ENCODE data around the gene KANSL1.

The KANSL1 gene

GRCh38 chr17:46042925-46043324 is 150.3 kb downstream of the KANSL1 start:
- DNase-seq, result no peak
- Histone ChIP-seq H2BK120ac (ENCODE audit: low read depth, low read length) (no peak overlapping the region), H3K18ac (ENCODE audit: low read depth in 1 of 2, low read length in 2 of 2) (no peak overlapping the region), H3K36me3 (ENCODE audit: control insufficient read depth in 1 of 2, insufficient read depth in 2 of 2, low read depth in 1 of 2, low read length in 2 of 2) (peaks cover 29 to 84% of the 10 kb centered on the region in 2 experiments), H3K4me1 (ENCODE audit: control insufficient read depth, insufficient read depth, low read depth, low read length) (no peaks in the 10 kb centered on the region), H2BK15ac (ENCODE audit: low read depth, poor library complexity, severe bottlenecking) (no peak overlapping the region), H3K9me3 (ENCODE audit: control insufficient read depth, low read length) (no peaks in the 10 kb centered on the region), H3K79me1 (replicated peaks; ENCODE audit: low read length, poor library complexity, severe bottlenecking) (peaks cover 37% of the 10 kb centered on the region), H3K4me2 (ENCODE audit: low read length, poor library complexity, severe bottlenecking) (no peak overlapping the region), H2AK5ac (ENCODE audit: low read length, severe bottlenecking) (no peak overlapping the region), H2BK12ac (ENCODE audit: low read length in 2 of 2) (no peak overlapping the region), H4K8ac (ENCODE audit: low read length) (no peak overlapping the region), H2AFZ (ENCODE audit: low read depth, low read length) (no peak overlapping the region), H3K4me3 (ENCODE audit: insufficient read depth in 1 of 2, low read depth in 1 of 2, low read length in 2 of 2) (no peak overlapping the region), H3K27ac (ENCODE audit: low read length, poor library complexity, severe bottlenecking) (no peak overlapping the region), H3K27me3 (ENCODE audit: control insufficient read depth in 1 of 2, insufficient read depth in 1 of 2, low read length in 2 of 2) (no peaks in the 10 kb centered on the region), H4K91ac (ENCODE audit: low read length) (no peak overlapping the region), H3K4ac (ENCODE audit: low read depth in 1 of 2, low read length in 2 of 2) (no peak overlapping the region), H3K9ac (ENCODE audit: low read length) (peak overlapping the region; percentile 21), H3K23ac (ENCODE audit: low read length in 2 of 2) (no peak overlapping the region), H3K14ac (ENCODE audit: low read length in 2 of 2) (no peak overlapping the region), H2BK5ac (ENCODE audit: low read depth, low read length, poor library complexity, severe bottlenecking) (no peak overlapping the region)
- 89% methylated on average over 1 of the region's 3 CpGs for WGBS

- Histone ChIP-seq H3K9ac (ENCODE audit: low read length) (no peak overlapping the region), H4K91ac (ENCODE audit: low read length) (no peak overlapping the region), H2BK120ac (ENCODE audit: low read depth, low read length) (no peak overlapping the region), H3K36me3 (ENCODE audit: control insufficient read depth in 1 of 2, insufficient read depth in 2 of 2, low read depth in 1 of 2, low read length in 2 of 2) (peaks cover 25 to 85% of the 10 kb centered on the region in 2 experiments), H2BK15ac (ENCODE audit: low read depth, poor library complexity, severe bottlenecking) (no peak overlapping the region), H2BK12ac (ENCODE audit: low read length in 2 of 2) (no peak overlapping the region), H3K27me3 (ENCODE audit: control insufficient read depth in 1 of 2, insufficient read depth in 1 of 2, low read length in 2 of 2) (no peaks in the 10 kb centered on the region), H3K4me1 (ENCODE audit: control insufficient read depth, insufficient read depth, low read depth, low read length) (no peaks in the 10 kb centered on the region), H2AK5ac (ENCODE audit: low read length, severe bottlenecking) (no peak overlapping the region), H3K18ac (ENCODE audit: low read depth in 1 of 2, low read length in 2 of 2) (no peak overlapping the region), H3K14ac (ENCODE audit: low read length in 2 of 2) (no peak overlapping the region), H3K4ac (ENCODE audit: low read depth in 1 of 2, low read length in 2 of 2) (no peak overlapping the region), H3K79me1 (replicated peaks; ENCODE audit: low read length, poor library complexity, severe bottlenecking) (peaks cover 37% of the 10 kb centered on the region), H3K4me2 (ENCODE audit: low read length, poor library complexity, severe bottlenecking) (no peak overlapping the region), H2AFZ (ENCODE audit: low read depth, low read length) (no peak overlapping the region), H4K8ac (ENCODE audit: low read length) (no peak overlapping the region), H3K9me3 (ENCODE audit: control insufficient read depth, low read length) (no peaks in the 10 kb centered on the region), H2BK5ac (ENCODE audit: low read depth, low read length, poor library complexity, severe bottlenecking) (no peak overlapping the region), H3K4me3 (ENCODE audit: insufficient read depth in 1 of 2, low read depth in 1 of 2, low read length in 2 of 2) (no peak overlapping the region), H3K23ac (ENCODE audit: low read length in 2 of 2) (no peak overlapping the region), H3K27ac (ENCODE audit: low read length, poor library complexity, severe bottlenecking) (no peak overlapping the region)
- no peak for DNase-seq
- WGBS, result 92% methylated on average over 2 of the region's 2 CpGs
Measured at GRCh38 chr17:46042246-46042645, 151.0 kb downstream of the KANSL1 start.

- no peak overlapping the region for H3K9ac ChIP-seq (ENCODE audit: low read length)
- H2AFZ ChIP-seq (ENCODE audit: low read depth, low read length), result no peak overlapping the region
- H3K9me3 ChIP-seq (ENCODE audit: control insufficient read depth, low read length), result no peaks in the 10 kb centered on the region
- peaks cover 41% of the 10 kb centered on the region for H3K79me1 ChIP-seq (replicated peaks; ENCODE audit: low read length, poor library complexity, severe bottlenecking)
- no peak for DNase-seq
- no peak overlapping the region for H4K91ac ChIP-seq (ENCODE audit: low read length)
- peaks cover 25 to 90% of the 10 kb centered on the region in 2 experiments for H3K36me3 ChIP-seq (ENCODE audit: control insufficient read depth in 1 of 2, insufficient read depth in 2 of 2, low read depth in 1 of 2, low read length in 2 of 2)
- H2AK5ac ChIP-seq (ENCODE audit: low read length, severe bottlenecking), result no peak overlapping the region
- no peak overlapping the region for H3K18ac ChIP-seq (ENCODE audit: low read depth in 1 of 2, low read length in 2 of 2)
- no peaks in the 10 kb centered on the region for H3K4me1 ChIP-seq (ENCODE audit: control insufficient read depth, insufficient read depth, low read depth, low read length)
- H2BK120ac ChIP-seq (ENCODE audit: low read depth, low read length), result no peak overlapping the region
- 95% methylated on average over 4 of the region's 5 CpGs for WGBS
- no peak overlapping the region for H3K4me3 ChIP-seq (ENCODE audit: insufficient read depth in 1 of 2, low read depth in 1 of 2, low read length in 2 of 2)
- H3K4ac ChIP-seq (ENCODE audit: low read depth in 1 of 2, low read length in 2 of 2), result no peak overlapping the region
- H3K23ac ChIP-seq (ENCODE audit: low read length in 2 of 2), result no peak overlapping the region
- H3K14ac ChIP-seq (ENCODE audit: low read length in 2 of 2), result no peak overlapping the region
- no peak overlapping the region for H2BK12ac ChIP-seq (ENCODE audit: low read length in 2 of 2)
- no peak overlapping the region for H2BK15ac ChIP-seq (ENCODE audit: low read depth, poor library complexity, severe bottlenecking)
- peak overlapping the region; percentile 3 for H4K8ac ChIP-seq (ENCODE audit: low read length)
- H3K27me3 ChIP-seq (ENCODE audit: control insufficient read depth in 1 of 2, insufficient read depth in 1 of 2, low read length in 2 of 2), result no peaks in the 10 kb centered on the region
- H3K27ac ChIP-seq (ENCODE audit: low read length, poor library complexity, severe bottlenecking), result no peak overlapping the region
- H2BK5ac ChIP-seq (ENCODE audit: low read depth, low read length, poor library complexity, severe bottlenecking), result no peak overlapping the region
- no peak overlapping the region for H3K4me2 ChIP-seq (ENCODE audit: low read length, poor library complexity, severe bottlenecking)
Measured at GRCh38 chr17:46039592-46040186, 153.5 kb downstream of the KANSL1 start.

- Histone ChIP-seq H3K27me3 (ENCODE audit: control insufficient read depth in 1 of 2, insufficient read depth in 1 of 2, low read length in 2 of 2) (no peaks in the 10 kb centered on the region), H3K23ac (ENCODE audit: low read length in 2 of 2) (no peak overlapping the region)
- 98% methylated on average over 12 of the region's 12 CpGs for WGBS
Measured at GRCh38 chr17:46038937-46039336, 154.3 kb downstream of the KANSL1 start.

More at GRCh38 chr17:46038937-46039336, 154.3 kb downstream of the KANSL1 start:
- peaks cover 44% of the 10 kb centered on the region for H3K79me1 ChIP-seq (replicated peaks; ENCODE audit: low read length, poor library complexity, severe bottlenecking)
- no peaks in the 10 kb centered on the region for H3K9me3 ChIP-seq (ENCODE audit: control insufficient read depth, low read length)
- H3K27ac ChIP-seq (ENCODE audit: low read length, poor library complexity, severe bottlenecking), result no peak overlapping the region
- H4K91ac ChIP-seq (ENCODE audit: low read length), result no peak overlapping the region
- no peak overlapping the region for H3K4me3 ChIP-seq (ENCODE audit: insufficient read depth in 1 of 2, low read depth in 1 of 2, low read length in 2 of 2)
- no peak overlapping the region for H2BK15ac ChIP-seq (ENCODE audit: low read depth, poor library complexity, severe bottlenecking)
- H2BK12ac ChIP-seq (ENCODE audit: low read length in 2 of 2), result no peak overlapping the region
- no peak overlapping the region for H3K18ac ChIP-seq (ENCODE audit: low read depth in 1 of 2, low read length in 2 of 2)
- H2AK5ac ChIP-seq (ENCODE audit: low read length, severe bottlenecking), result no peak overlapping the region
- H2BK120ac ChIP-seq (ENCODE audit: low read depth, low read length), result no peak overlapping the region
- no peak overlapping the region for H3K4me2 ChIP-seq (ENCODE audit: low read length, poor library complexity, severe bottlenecking)
- no peak overlapping the region for H4K8ac ChIP-seq (ENCODE audit: low read length)
- peaks cover 27 to 95% of the 10 kb centered on the region in 2 experiments for H3K36me3 ChIP-seq (ENCODE audit: control insufficient read depth in 1 of 2, insufficient read depth in 2 of 2, low read depth in 1 of 2, low read length in 2 of 2)
- no peak overlapping the region for H3K9ac ChIP-seq (ENCODE audit: low read length)
- H3K14ac ChIP-seq (ENCODE audit: low read length in 2 of 2), result no peak overlapping the region
- no peaks in the 10 kb centered on the region for H3K4me1 ChIP-seq (ENCODE audit: control insufficient read depth, insufficient read depth, low read depth, low read length)
- DNase-seq, result no peak
- no peak overlapping the region for H2AFZ ChIP-seq (ENCODE audit: low read depth, low read length)
- no peak overlapping the region for H3K4ac ChIP-seq (ENCODE audit: low read depth in 1 of 2, low read length in 2 of 2)
- no peak overlapping the region for H2BK5ac ChIP-seq (ENCODE audit: low read depth, low read length, poor library complexity, severe bottlenecking)

Data from mesenchymal stem cell (in vitro differentiated cells and primary cell).